Natural killer cell (primary cell): ENCODE data around the gene FBXO42. TPM values are rescaled to one million over a fixed set of nuclear protein-coding genes. Genes with fewer than 3 reads are reported as not detected.
"Not testable (repeated sequence)": the region's sequence is repeated elsewhere in the genome, so short reads cannot be mapped to it uniquely, and the experiment has no call there.

Experiments used
- ATAC-seq, 3 donors: fragments of 150-1000 bp in 2 of 3; fragments of 200-7000 bp in 1 of 3; cut with Tn5 transposase; 1 replicate in 1 of 3; 2 replicates in 2 of 3; pipeline ENCODE4 v1.10.0; 2021; ENCODE audit warnings: mild to moderate bottlenecking in 2 of 3, moderate library complexity in 2 of 3
- DNase-seq, 2 donors: peaks; one replicate each; pipeline versions ENCODE4 v3.0.0 to v3.0.0-alpha.2; 2013 to 2021; ENCODE audit warnings: mixed read lengths in 1 of 2
- H3K27ac ChIP-seq: one replicate; pipeline ENCODE4 v1.5.1; 2013; ENCODE audit warnings: mild to moderate bottlenecking, low read length
- H3K27me3 ChIP-seq: one replicate; pipeline ENCODE4 v1.6.1; 2013; ENCODE audit warnings: low read length; ENCODE audit not compliant: control insufficient read depth, insufficient read depth
- H3K36me3 ChIP-seq: one replicate; pipeline ENCODE4 v1.6.1; 2013; ENCODE audit warnings: low read length; ENCODE audit not compliant: control insufficient read depth, insufficient read depth
- H3K4me1 ChIP-seq: one replicate; pipeline ENCODE4 v1.6.1; 2013; ENCODE audit warnings: low read length; ENCODE audit not compliant: control insufficient read depth, insufficient read depth
- H3K4me3 ChIP-seq: one replicate; pipeline ENCODE4 v1.5.1; 2013; ENCODE audit warnings: low read length
- H3K9me3 ChIP-seq: one replicate; pipeline ENCODE4 v1.6.1; 2013; ENCODE audit warnings: low read length; ENCODE audit not compliant: control insufficient read depth, insufficient read depth
- H3K27ac Mint-ChIP-seq, 2 donors: one replicate each; pipeline ENCODE4 v1.8.0; 2022; ENCODE audit warnings: mild to moderate bottlenecking in 2 of 2, mixed read lengths in 2 of 2, moderate library complexity in 1 of 2
- H3K27me3 Mint-ChIP-seq, 2 donors: one replicate each; pipeline ENCODE4 v1.8.0; 2022; ENCODE audit warnings: low read depth in 2 of 2, mixed read lengths in 2 of 2
- H3K36me3 Mint-ChIP-seq: one replicate; pipeline ENCODE4 v1.8.0; 2022; ENCODE audit warnings: mixed read lengths
- H3K4me1 Mint-ChIP-seq, 2 donors: one replicate each; pipeline ENCODE4 v1.8.0; 2022; ENCODE audit warnings: mixed read lengths in 2 of 2
- H3K4me3 Mint-ChIP-seq: one replicate; pipeline ENCODE4 v1.8.0; 2022; ENCODE audit warnings: mild to moderate bottlenecking, moderate library complexity, mixed read lengths
- H3K9me3 Mint-ChIP-seq, 2 donors: one replicate each; pipeline ENCODE4 v1.8.0; 2022; ENCODE audit warnings: mixed read lengths in 2 of 2
- CTCF ChIP-seq: fragments of 200-600 bp; IDR thresholded peaks from one replicate; pipeline ENCODE4 v1.8.0; 2022; ENCODE audit warnings: antibody characterized with exemption
- WGBS: methylation state at CpG from one replicate; pipeline ENCODE4 v1.1.7; 2013; ENCODE audit warnings: missing lambda C conversion rate; ENCODE audit not compliant: insufficient coverage; 5-methylcytosine and 5-hydroxymethylcytosine counted together
- intact Hi-C: fragments of 100-400 bp; cut with micrococcal nuclease; formaldehyde crosslinking; loops from one replicate; pipeline ENCODE4 v1.14.2; 2022
- total RNA-seq, 4 donors: library from RNA; stranded (reverse); fragments of 120-200 nt in 1 of 4; gene quantifications; one replicate each; pipeline versions ENCODE4 v1.2.3 to v1.2.4, GENCODE V29; 2013 to 2022

Gene FBXO42
- total RNA-seq, 3 donors from 2014 or later (not counting 1 experiment from before 2014, with no cell fraction given), result 19.5 to 24.5 (median 24.1) TPM

GRCh38 chr1:16258591-16259135 lies 93.6 kb downstream of the FBXO42 start:
- H3K4me3 ChIP-seq, result no peak overlapping the region
- Mint-ChIP-seq H3K27ac (no peak overlapping the region), H3K4me1 (peaks cover 0 to 8% of the 10 kb centered on the region in 2 donors), H3K36me3 (no peaks in the 10 kb centered on the region), H3K27me3 (no peaks in the 10 kb centered on the region), H3K4me3 (no peak overlapping the region), H3K9me3 (no peaks in the 10 kb centered on the region)
- ATAC-seq (no peak), DNase-seq (no peak)
- intact Hi-C loops, result no loop called here
- H3K4me1 ChIP-seq, result no peaks in the 10 kb centered on the region
- no peak overlapping the region for H3K27ac ChIP-seq
- no peaks in the 10 kb centered on the region for H3K27me3 ChIP-seq
- TF ChIP-seq CTCF, result no peak
- 99% methylated on average over 8 of the region's 9 CpGs for WGBS
- peaks cover 28% of the 10 kb centered on the region for H3K36me3 ChIP-seq
- no peaks in the 10 kb centered on the region for H3K9me3 ChIP-seq

DNA sequence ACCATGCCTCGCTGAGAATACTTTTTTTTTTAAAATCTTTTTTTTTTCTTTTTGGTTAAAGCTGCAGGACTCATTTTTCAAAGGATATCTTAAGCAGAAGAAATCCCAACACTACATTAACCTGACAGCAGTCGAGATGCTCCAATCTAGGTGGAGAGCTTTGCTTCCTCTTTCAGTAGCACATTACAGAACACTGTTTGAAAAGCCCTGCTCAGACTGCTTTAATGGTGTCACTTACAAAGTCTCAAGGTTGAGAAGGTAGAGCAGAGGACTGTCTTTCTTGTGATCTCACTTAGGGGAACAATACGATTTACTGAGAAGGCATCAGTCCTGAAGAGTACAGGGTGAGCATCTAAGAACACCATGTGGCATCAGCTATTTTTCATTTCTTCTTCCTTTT lies 94.3 kb downstream of the FBXO42 start:
- no peak for DNase-seq
- H3K4me3 Mint-ChIP-seq, result no peak overlapping the region
- H3K4me1 ChIP-seq, result no peaks in the 10 kb centered on the region
- 100% methylated on average over 3 of the region's 3 CpGs for WGBS
- peaks cover 35% of the 10 kb centered on the region for H3K36me3 ChIP-seq
- TF ChIP-seq CTCF, result no peak
- H3K4me1 Mint-ChIP-seq, result peaks cover 0 to 8% of the 10 kb centered on the region in 2 donors
- H3K9me3 Mint-ChIP-seq, result no peaks in the 10 kb centered on the region
- H3K27ac ChIP-seq, result no peak overlapping the region
- ATAC-seq, result no peak
- no peak overlapping the region for H3K27ac Mint-ChIP-seq
- no peaks in the 10 kb centered on the region for H3K36me3 Mint-ChIP-seq
- intact Hi-C loops, result no loop called here
- H3K4me3 ChIP-seq, result no peak overlapping the region
- H3K9me3 ChIP-seq, result no peaks in the 10 kb centered on the region
- no peaks in the 10 kb centered on the region for H3K27me3 Mint-ChIP-seq
- H3K27me3 ChIP-seq, result no peaks in the 10 kb centered on the region

GRCh38 chr1:16257556-16257955 lies 94.7 kb downstream of the FBXO42 start:
- H3K9me3 ChIP-seq, H3K27ac ChIP-seq, H3K4me3 ChIP-seq, H3K4me3 Mint-ChIP-seq, H3K27ac Mint-ChIP-seq, H3K4me1 Mint-ChIP-seq, H3K9me3 Mint-ChIP-seq, H3K36me3 Mint-ChIP-seq, DNase-seq, ATAC-seq, H3K4me1 ChIP-seq, intact Hi-C loops, H3K27me3 ChIP-seq, H3K27me3 Mint-ChIP-seq: not testable (repeated sequence)
- peaks cover 39% of the 10 kb centered on the region for H3K36me3 ChIP-seq
- WGBS, result 100% methylated on average over 3 of the region's 3 CpGs

GRCh38 chr1:16256478-16256877 lies 95.8 kb downstream of the FBXO42 start:
- Mint-ChIP-seq H3K27me3 (no peaks in the 10 kb centered on the region), H3K4me3 (no peak overlapping the region), H3K9me3 (no peaks in the 10 kb centered on the region), H3K36me3 (no peaks in the 10 kb centered on the region), H3K4me1 (peaks cover 0 to 8% of the 10 kb centered on the region in 2 donors), H3K27ac (no peak overlapping the region)
- no peak overlapping the region for H3K4me3 ChIP-seq
- DNase-seq (no peak), ATAC-seq (no peak)
- H3K36me3 ChIP-seq, result peaks cover 50% of the 10 kb centered on the region
- no peaks in the 10 kb centered on the region for H3K27me3 ChIP-seq
- intact Hi-C loops, result no loop called here
- 100% methylated on average over 3 of the region's 4 CpGs for WGBS
- H3K27ac ChIP-seq, result no peak overlapping the region
- no peak for TF ChIP-seq CTCF
- no peaks in the 10 kb centered on the region for H3K9me3 ChIP-seq
- H3K4me1 ChIP-seq, result no peaks in the 10 kb centered on the region
